Measurements from ENCODE around the gene SBF2. TPM values are rescaled to one million over a fixed set of nuclear protein-coding genes. Genes with fewer than 3 reads are reported as not detected.
"Not testable (repeated sequence)": the region's sequence is repeated elsewhere in the genome, so short reads cannot be mapped to it uniquely, and the experiment has no call there.

SBF2 gene
- total RNA-seq, 1 donor from 2014 or later, result 30.7 TPM

DNA sequence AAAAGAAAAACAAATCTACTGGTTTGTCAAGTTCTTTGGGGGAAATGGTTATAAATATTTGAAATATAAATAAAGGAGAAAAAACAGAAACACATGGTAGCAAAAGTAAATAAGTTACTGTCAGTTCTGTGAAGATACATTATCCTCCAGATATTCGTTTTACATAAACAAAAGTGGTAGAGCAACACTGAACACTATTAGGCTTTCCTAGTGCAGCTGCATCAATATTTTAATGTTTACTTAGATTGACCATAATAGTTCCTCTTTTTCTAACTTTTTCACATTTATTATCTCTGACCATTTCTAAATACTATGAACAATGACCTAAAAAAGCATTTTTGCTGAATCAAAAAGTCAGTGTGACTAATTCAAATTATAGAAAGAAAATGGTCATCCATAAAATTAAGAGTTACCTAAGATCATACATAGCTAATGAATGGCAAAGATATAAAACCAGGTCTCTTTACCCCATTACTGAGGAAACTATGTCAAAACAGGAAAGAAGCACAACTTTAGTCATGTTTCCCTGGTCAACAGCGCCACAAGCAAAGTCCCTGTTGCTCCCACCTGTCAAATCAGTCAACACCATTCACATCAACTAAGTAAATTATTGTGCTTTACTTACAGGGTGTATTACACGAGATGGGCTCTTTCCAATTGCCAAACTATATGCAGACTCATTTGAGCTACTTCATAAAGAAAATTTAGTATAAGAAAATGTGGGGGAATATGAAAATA is 38.5 kb downstream of the SBF2 start:
- Mint-ChIP-seq H3K36me3 (ENCODE audit: unreplicated experiment) (no peaks in the 10 kb centered on the region), H3K9me3 (ENCODE audit: unreplicated experiment) (no peaks in the 10 kb centered on the region), H3K27me3 (ENCODE audit: unreplicated experiment) (no peaks in the 10 kb centered on the region), H3K27ac (ENCODE audit: unreplicated experiment) (no peak overlapping the region), H3K4me1 (ENCODE audit: low read depth, unreplicated experiment) (no peaks in the 10 kb centered on the region), H3K4me3 (ENCODE audit: unreplicated experiment) (no peak overlapping the region)
- DNase-seq, result no peak
- TF ChIP-seq, protein P1, sequence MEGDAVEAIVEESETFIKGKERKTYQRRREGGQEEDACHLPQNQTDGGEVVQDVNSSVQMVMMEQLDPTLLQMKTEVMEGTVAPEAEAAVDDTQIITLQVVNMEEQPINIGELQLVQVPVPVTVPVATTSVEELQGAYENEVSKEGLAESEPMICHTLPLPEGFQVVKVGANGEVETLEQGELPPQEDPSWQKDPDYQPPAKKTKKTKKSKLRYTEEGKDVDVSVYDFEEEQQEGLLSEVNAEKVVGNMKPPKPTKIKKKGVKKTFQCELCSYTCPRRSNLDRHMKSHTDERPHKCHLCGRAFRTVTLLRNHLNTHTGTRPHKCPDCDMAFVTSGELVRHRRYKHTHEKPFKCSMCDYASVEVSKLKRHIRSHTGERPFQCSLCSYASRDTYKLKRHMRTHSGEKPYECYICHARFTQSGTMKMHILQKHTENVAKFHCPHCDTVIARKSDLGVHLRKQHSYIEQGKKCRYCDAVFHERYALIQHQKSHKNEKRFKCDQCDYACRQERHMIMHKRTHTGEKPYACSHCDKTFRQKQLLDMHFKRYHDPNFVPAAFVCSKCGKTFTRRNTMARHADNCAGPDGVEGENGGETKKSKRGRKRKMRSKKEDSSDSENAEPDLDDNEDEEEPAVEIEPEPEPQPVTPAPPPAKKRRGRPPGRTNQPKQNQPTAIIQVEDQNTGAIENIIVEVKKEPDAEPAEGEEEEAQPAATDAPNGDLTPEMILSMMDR (IDR thresholded peaks at IDR 0.05; ENCODE audit: partially characterized antibody, unreplicated experiment), result no peak

DNA sequence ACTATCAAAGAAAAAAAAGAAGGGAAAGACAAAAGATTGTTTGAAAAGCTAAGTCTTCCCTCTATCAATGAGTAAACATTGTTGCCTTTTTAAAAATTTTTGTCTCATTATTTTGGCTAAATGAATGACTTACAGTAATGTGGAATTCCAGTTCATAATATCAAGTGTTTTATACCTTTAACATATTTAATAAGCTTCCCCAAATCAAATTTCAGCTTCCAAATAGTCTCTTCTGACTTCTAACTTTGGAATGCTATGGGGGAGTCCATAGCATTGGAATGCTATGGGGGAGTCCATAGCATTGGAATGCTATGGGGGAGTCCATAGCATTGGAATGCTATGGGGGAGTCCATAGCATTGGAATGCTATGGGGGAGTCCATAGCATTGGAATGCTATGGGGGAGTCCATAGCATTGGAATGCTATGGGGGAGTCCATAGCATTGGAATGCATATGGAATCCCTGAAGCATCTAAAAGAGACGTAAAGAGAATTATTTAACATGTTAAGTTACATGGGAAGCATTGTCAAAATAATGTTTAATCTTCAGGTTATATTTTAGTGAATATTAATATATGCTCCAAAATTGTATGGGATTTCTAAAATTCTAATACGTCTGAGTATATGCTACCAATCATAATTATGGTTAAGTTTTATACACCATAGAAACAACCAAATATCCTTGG is 44.4 kb downstream of the SBF2 start:
- not testable (repeated sequence) for H3K27me3 Mint-ChIP-seq (ENCODE audit: unreplicated experiment); H3K4me1 Mint-ChIP-seq (ENCODE audit: low read depth, unreplicated experiment); DNase-seq; H3K27ac Mint-ChIP-seq (ENCODE audit: unreplicated experiment); H3K4me3 Mint-ChIP-seq (ENCODE audit: unreplicated experiment); H3K36me3 Mint-ChIP-seq (ENCODE audit: unreplicated experiment); H3K9me3 Mint-ChIP-seq (ENCODE audit: unreplicated experiment)

DNA sequence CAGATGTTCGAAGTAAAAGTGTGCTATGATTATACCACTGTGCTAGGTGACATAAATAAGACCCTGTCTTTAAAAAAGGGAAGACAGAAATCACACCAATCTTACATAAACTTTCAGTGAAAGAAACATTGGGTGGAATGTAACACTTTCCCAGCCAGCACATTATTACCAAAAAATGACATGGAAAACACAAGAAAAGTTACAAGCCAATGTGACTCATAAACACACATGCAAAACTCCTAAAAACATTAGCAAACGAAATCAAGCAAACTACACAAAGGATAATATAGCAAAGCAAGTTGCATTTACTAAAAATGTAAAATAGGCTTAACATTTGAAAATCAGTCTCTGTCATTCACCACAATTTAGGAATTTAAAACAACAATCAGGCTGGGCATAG is 47.0 kb downstream of the SBF2 start:
- no peaks in the 10 kb centered on the region for H3K36me3 Mint-ChIP-seq (ENCODE audit: unreplicated experiment)
- H3K4me3 Mint-ChIP-seq (ENCODE audit: unreplicated experiment), result no peak overlapping the region
- TF ChIP-seq, protein P1 (IDR thresholded peaks at IDR 0.05; ENCODE audit: partially characterized antibody, unreplicated experiment), result no peak
- DNase-seq, result no peak
- no peaks in the 10 kb centered on the region for H3K27me3 Mint-ChIP-seq (ENCODE audit: unreplicated experiment)
- H3K27ac Mint-ChIP-seq (ENCODE audit: unreplicated experiment), result no peak overlapping the region
- peaks cover 6% of the 10 kb centered on the region for H3K9me3 Mint-ChIP-seq (ENCODE audit: unreplicated experiment)
- H3K4me1 Mint-ChIP-seq (ENCODE audit: low read depth, unreplicated experiment), result no peaks in the 10 kb centered on the region

DNA sequence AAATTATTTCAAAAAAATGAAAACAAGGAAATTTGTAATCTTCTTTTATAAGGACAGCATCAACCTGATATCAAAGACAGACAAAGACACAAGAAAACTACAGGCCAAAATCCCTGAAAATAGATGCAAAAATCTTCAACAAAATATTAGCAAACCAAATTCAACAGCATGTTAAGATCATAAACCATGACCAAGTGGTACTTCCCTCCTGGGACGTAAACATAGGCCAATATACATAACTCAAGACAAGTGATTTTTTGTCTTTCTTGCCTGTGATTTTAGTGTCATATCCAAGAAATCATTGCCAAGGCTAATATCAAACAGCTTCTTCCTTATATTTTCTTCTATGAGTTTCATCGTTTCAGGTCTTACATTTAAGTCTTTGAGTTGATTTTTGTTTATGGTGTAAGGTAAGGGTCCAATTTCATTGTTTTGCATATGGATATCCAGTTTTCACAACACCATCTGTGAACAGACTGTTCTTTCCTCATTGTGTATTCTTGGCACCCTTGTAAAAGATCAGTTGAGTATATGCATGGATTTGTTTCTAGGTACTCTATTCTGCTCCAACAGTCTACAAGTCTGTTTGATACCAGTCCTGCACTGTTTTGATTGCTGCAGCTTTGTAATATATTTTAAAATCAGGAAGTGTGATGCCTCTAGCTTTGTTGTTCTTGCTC is 50.0 kb downstream of the SBF2 start:
- Mint-ChIP-seq H3K27me3 (ENCODE audit: unreplicated experiment) (no peaks in the 10 kb centered on the region), H3K4me1 (ENCODE audit: low read depth, unreplicated experiment) (no peaks in the 10 kb centered on the region), H3K9me3 (ENCODE audit: unreplicated experiment) (peaks cover 6% of the 10 kb centered on the region), H3K36me3 (ENCODE audit: unreplicated experiment) (no peaks in the 10 kb centered on the region), H3K4me3 (ENCODE audit: unreplicated experiment) (no peak overlapping the region), H3K27ac (ENCODE audit: unreplicated experiment) (no peak overlapping the region)
- TF ChIP-seq, protein P1 (IDR thresholded peaks at IDR 0.05; ENCODE audit: partially characterized antibody, unreplicated experiment), result no peak
- no peak for DNase-seq

DNA sequence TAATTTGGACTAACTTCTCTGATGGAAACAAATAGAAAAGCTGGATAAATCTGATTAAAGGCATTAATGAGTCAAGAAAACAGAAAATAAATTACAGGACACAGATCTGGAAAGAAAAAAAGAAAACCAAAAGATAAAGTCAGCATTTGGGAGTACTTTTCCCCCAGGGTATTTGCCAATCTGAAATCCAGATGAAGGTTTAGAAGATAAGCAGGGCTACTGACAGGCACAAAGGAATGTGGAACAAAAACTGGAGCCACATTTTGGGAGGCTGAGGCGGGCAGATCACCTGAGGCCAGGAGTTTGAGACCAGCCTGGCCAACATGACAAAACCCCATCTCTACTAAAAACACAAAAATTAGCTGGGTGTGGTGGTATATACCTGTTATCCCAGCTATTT is 57.2 kb downstream of the SBF2 start:
- Mint-ChIP-seq H3K4me3 (ENCODE audit: unreplicated experiment) (no peak overlapping the region), H3K27me3 (ENCODE audit: unreplicated experiment) (no peaks in the 10 kb centered on the region), H3K27ac (ENCODE audit: unreplicated experiment) (no peak overlapping the region), H3K4me1 (ENCODE audit: low read depth, unreplicated experiment) (no peaks in the 10 kb centered on the region), H3K9me3 (ENCODE audit: unreplicated experiment) (peaks cover 4% of the 10 kb centered on the region), H3K36me3 (ENCODE audit: unreplicated experiment) (peaks cover 4% of the 10 kb centered on the region)
- TF ChIP-seq, protein P1 (IDR thresholded peaks at IDR 0.05; ENCODE audit: partially characterized antibody, unreplicated experiment), result no peak
- DNase-seq, result no peak

All from glutamatergic neuron (in vitro differentiated cells).